Cardiac septum (tissue), 1 donor: ENCODE data around the gene MCU. TPM values are rescaled to one million over a fixed set of nuclear protein-coding genes. Genes with fewer than 3 reads are reported as not detected.
"Not testable (repeated sequence)": the region's sequence is repeated elsewhere in the genome, so short reads cannot be mapped to it uniquely, and the experiment has no call there.

Experiments used
- DNase-seq: peaks from one replicate; pipeline ENCODE4 v3.0.0-alpha.2; 2020; ENCODE audit warnings: low spot score
- intact Hi-C: fragments of 100-400 bp; cut with DNase I; formaldehyde crosslinking; loops from one replicate; pipeline ENCODE4 v1.14.0; 2022
- total RNA-seq: library from RNA; stranded (reverse); fragmentation: NEBNext Ultra II Directional; extraction: Animal tissue kit (Norgen Biotek cat#: 25700); gene quantifications from one replicate; pipeline ENCODE4 v1.2.1, GENCODE V29; 2021
- donor health status: DM: no; HTN: no; CAD: no.

The MCU gene
- total RNA-seq, 1 donor from 2014 or later, result 14.6 TPM

DNA sequence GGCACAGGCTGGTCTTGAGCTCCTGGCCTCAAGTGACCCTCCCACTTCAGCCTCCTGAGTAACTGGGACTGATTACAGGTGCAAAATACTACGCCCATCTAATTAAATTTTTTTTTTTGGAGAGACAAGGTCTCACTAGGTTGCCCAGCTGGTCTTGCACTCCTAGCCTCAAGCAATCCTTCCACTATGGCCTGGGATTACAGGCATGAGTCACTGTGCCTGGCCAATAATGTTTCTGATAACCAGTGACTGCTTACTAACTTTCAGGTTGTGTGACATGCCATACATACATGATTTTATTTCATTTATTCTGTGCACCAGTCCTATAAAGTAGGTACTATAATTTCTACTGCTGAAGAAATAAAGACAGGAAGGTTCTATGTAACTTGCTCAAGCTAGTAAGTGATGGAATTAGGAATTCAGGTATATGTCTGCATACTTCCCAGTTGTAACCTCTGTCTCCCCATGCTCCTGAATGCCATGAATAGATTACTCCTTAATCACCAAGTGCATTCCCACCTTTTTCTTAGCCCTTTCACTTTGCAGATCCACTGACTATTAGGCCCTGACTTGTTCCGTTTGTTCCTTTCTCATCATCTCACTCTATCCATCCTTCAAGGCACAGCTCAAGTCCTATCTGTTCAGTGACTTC is 28.1 kb downstream of the MCU start:
- intact Hi-C loops, result no loop called here

GRCh38 chr10:72720814-72721660 is 29.1 kb downstream of the MCU start:
- no peak for DNase-seq
- intact Hi-C loops, result no loop called here

More for the DNA sequence above, 28.1 kb downstream of the MCU start:
- DNase-seq, result no peak

DNA sequence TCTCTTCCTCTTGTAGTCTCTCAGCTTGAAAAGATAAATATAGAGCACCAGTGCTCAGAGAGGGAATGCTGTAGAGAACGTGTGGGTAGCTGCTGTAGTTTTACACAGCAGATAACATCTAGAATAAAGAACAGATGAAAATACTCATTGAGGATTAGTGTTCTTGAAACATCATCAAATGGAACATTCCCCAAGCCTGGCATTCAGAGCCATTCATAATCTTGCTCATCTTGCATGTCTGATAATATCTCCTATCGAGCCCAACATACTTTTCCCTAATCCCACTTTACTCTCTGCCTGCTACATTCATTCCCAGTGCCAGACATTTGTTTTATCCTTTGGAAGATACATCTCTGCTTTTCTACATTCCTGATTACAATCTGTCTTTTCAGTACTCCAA is 35.2 kb downstream of the MCU start:
- intact Hi-C loops, result no loop called here
- no peak for DNase-seq

- intact Hi-C loops, result no loop called here
- DNase-seq, result no peak
These were observed 36.5 kb downstream of the MCU start for GRCh38 chr10:72728462-72728861.

GRCh38 chr10:72729528-72729927 is 37.6 kb downstream of the MCU start:
- intact Hi-C loops, result no loop called here
- DNase-seq, result no peak

DNA sequence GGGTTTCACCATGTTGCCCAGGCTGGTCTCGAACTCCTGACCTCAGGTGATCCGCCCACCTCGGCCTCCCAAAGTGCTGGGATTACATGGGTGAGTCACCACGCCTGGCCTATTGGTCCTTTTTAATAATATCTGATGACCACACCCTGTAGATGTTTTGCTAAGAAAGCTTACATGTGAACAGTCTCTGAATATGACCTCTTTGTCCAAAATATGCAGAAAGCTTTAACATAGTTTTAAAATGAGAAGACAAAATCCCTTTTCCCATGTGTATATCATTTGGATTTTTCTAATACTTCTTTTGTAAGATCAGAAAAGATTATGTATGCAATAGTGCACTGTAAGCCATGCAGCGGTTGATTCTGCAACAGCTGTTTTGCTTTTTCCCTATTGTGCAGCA is 38.5 kb downstream of the MCU start:
- intact Hi-C loops, result no loop called here
- DNase-seq, result no peak

GRCh38 chr10:72731916-72732419 is 40.0 kb downstream of the MCU start:
- DNase-seq, result no peak
- intact Hi-C loops, result no loop called here

DNA sequence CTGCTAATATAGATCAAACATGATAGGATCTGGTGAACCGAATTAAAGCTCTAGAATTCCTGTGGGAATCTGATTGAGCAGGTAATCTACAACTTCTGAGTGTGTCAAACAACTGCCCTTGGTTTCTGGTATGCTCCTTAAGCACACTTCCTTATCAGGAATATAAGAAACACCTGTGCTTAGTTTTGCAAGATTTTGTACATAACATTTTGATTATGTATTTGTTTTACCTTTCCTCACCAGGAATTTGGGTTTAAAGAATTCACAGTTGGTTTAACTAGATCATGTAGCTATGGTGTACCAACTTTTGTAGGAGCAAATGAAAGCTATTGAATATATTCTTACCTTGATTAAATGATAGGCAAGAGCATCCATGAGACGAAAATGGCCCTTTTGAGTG is 40.6 kb downstream of the MCU start:
- intact Hi-C loops, result no loop called here
- DNase-seq, result no peak

- intact Hi-C loops, result no loop called here
- no peak for DNase-seq
These were observed 42.0 kb downstream of the MCU start for GRCh38 chr10:72733989-72734388.

DNA sequence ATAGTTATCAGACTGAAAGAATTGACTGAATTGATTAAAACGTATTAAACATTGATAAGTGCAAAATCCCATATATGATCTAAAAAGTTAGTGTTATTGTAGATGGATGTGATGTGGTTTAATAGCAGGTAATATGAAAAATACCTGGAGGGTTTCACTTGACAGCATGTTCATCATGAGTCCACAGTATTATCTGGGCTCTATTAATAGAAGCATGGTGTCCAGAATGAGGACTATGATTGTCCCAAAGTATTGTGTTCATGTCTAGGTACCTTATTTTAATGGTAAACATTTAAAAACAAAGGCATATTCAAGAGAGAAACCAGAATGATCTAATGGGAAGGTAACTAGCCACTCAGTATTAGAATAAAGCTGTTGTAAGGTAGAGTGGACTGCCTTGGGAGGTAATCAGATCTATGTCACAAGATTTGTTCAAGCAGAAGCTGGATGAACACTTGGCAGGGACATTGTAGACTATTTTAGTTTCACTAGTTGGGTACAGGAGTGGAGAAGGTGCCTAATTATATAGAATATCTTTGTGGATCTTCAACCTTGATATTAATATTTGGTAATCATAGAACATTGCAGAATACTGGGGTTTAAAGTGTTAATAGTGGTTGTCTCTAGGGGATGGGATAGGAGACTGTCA is 43.5 kb downstream of the MCU start:
- DNase-seq, result no peak
- intact Hi-C loops, result loop anchor here (5.0 kb wide), 1 partner anchor 43 kb away; the partner anchor contains the start of gene MCU

DNA sequence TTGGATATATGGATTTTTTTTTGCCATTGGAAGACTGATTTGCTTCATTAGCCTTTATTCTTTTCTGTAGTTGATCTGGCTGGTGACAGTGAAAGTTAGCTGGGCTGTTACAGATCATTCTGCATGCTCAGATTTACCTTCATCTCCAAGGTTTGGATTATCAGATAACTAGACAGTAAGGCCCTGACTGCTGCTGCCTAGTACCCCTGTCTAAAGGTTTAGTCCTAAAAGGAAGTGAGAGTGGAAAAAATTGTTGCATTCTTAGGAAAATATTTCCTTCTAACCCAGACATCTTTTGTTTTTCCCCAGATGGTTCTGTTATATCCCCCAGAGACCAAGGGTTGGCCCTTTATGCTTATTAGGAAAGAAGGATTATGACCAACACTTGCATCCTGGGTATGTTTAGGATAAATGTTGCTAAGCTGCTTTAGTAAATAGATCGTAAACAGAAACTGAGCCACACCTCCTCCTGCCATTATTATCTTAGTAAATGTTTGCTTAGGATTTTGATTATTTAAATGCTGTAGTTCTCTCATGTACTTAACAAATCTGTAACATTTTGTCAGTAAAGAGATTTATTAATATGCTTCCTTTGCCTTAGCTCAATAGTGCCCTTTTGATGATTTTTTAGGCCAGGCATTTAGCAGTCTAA is 44.4 kb downstream of the MCU start:
- intact Hi-C loops, result loop anchor here (5.0 kb wide), 1 partner anchor 44 kb away; the partner anchor contains the start of gene MCU
- no peak for DNase-seq

DNA sequence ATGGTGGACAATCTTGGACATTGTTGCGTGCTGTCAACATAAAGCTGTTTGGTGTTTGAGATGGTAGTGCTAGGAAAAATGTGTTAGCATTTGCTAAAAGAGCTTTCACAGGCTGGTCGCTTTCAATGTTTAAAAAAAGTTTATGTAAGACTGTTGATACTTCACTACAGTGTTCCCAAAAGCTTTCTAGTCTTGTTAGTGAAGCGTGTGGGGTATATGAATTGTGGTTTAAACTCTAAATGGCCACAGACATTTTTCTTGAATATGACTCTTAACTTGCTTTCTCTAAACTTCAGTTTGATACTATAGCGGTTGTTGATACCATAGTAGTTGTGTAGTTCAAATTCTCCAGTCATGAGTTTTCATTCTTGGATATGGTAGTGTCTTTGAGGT is 44.9 kb downstream of the MCU start:
- intact Hi-C loops, result loop anchor here (5.0 kb wide), 1 partner anchor 45 kb away; the partner anchor contains the start of gene MCU
- DNase-seq, result no peak

GRCh38 chr10:72737357-72737756 is 45.4 kb downstream of the MCU start:
- not testable (repeated sequence) for DNase-seq
- intact Hi-C loops, result loop anchor here (5.0 kb wide), 1 partner anchor 45 kb away; the partner anchor contains the start of gene MCU

- intact Hi-C loops, result loop anchor here (5.0 kb wide), 1 partner anchor 46 kb away; the partner anchor contains the start of gene MCU
- DNase-seq, result no peak
These were observed 46.5 kb downstream of the MCU start for GRCh38 chr10:72738486-72738885.

DNA sequence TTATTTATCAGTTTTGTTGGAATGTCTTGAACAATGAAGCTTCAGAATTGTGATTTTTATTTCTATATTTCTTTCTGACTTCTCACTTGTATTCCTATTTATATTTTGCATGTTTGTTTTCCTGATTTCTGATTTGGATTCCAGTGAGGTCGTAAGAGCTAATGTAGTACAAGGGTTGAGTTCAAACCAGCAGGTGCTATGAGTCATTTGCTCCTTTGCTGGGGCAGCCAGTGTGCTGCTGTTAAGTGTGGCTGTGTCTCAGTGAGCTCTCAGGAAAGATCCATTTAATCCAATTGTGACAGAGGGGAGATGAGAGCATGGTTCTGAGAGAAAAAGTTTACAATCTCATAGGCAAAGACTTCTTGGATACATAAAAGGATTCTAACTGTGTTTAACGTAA is 48.6 kb downstream of the MCU start:
- intact Hi-C loops, result no loop called here
- no peak for DNase-seq

GRCh38 chr10:72742092-72742491 is 50.1 kb downstream of the MCU start:
- no peak for DNase-seq

DNA sequence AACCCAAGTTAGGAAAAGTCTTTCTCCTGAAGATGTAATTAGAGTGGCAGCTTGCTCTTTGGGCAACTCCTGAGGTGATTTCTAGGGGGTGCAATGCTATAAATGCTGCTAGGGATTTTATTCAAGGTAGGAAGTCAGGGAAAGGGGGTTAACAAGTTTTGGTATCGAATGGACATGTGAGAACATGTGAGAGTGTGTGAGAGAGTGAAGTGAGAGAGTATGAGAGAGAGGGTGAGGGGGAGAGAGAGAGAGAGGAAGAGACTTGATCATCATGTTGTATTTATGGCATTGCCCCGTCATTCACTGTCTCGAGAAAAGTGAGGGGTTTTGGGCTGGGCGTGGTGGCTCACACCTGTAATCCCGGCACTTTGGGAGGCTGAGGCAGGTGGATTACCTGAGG is 50.9 kb downstream of the MCU start:
- intact Hi-C loops, result no loop called here
- no peak for DNase-seq

More at GRCh38 chr10:72742092-72742491, 50.1 kb downstream of the MCU start:
- intact Hi-C loops, result no loop called here

DNA sequence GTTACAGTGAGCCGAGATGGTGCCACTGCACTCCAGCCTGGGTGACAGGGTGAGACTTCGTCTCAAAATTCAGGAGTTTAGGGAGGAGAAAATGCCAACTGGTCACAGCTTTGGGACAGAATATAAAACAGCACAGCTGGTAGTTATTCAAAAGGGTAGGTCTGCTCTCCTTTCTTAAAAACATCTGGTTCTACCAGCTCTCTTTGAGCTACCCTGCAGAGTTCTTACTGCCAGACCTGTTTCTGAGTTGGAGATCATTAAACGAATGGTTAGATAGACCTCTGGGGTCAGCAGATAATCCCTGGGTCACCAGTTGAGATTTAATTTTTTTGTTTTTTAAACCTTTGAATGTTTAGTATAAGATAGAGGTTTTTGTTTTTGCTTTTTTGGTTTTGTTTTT is 52.6 kb downstream of the MCU start:
- intact Hi-C loops, result no loop called here
- no peak for DNase-seq
